A673 (cell line): ENCODE data around the gene ZNF579. TPM values are rescaled to one million over a fixed set of nuclear protein-coding genes. Genes with fewer than 3 reads are reported as not detected.

Experiments used
- BruUV-seq: library from RNA; stranded (reverse); fragments of 400-500 nt; replicated peaks from 2 replicates; lab custom pipeline; 2021; lab: Mats Ljungman, UMichigan
- CTCF ChIA-PET: fragments of 300-600 bp; sonication (Branson Sonifier 250); formaldehyde crosslinking; loops from one replicate; lab custom pipeline; 2022; ENCODE audit warnings: antibody characterized with exemption; lab: Charles Lee
- POLR2A ChIA-PET: fragments of 300-600 bp; sonication (Branson Sonifier 250); formaldehyde crosslinking; loops from one replicate; lab custom pipeline; 2022; ENCODE audit warnings: antibody characterized with exemption; ENCODE audit not compliant: low non-redundant PET; lab: Charles Lee
- DNase-seq: peaks from one replicate; pipeline ENCODE4 v3.0.0-alpha.2; 2015; ENCODE audit warnings: low spot score
- H3K27ac ChIP-seq: fragments of 200-600 bp; sonication (generic); 2 replicates; pipeline ENCODE4 v1.5.1; 2016; ENCODE audit warnings: mixed run types, low read depth, mild to moderate bottlenecking, mixed read lengths, antibody characterized with exemption, low read length; ENCODE audit not compliant: poor library complexity, severe bottlenecking
- H3K27me3 ChIP-seq: fragments of 200-600 bp; sonication (generic); replicated peaks from 2 replicates; pipeline ENCODE4 v1.6.1; 2017; ENCODE audit warnings: mixed run types, low read depth, mild to moderate bottlenecking, mixed read lengths, antibody characterized with exemption, low read length; ENCODE audit not compliant: insufficient read depth, poor library complexity
- H3K36me3 ChIP-seq: fragments of 200-600 bp; sonication (generic); 2 replicates; pipeline ENCODE4 v1.6.1; 2016; ENCODE audit warnings: mixed run types, mild to moderate bottlenecking, mixed read lengths, antibody characterized with exemption, low read length; ENCODE audit not compliant: insufficient read depth, poor library complexity, severe bottlenecking
- H3K4me1 ChIP-seq: fragments of 200-600 bp; sonication (generic); 2 replicates; pipeline ENCODE4 v1.6.1; 2017; ENCODE audit warnings: mixed run types, mild to moderate bottlenecking, mixed read lengths, antibody characterized with exemption, low read length; ENCODE audit not compliant: insufficient read depth, poor library complexity, severe bottlenecking
- H3K4me3 ChIP-seq: fragments of 200-600 bp; sonication (generic); 2 replicates; pipeline ENCODE4 v1.5.1; 2016; ENCODE audit warnings: low read depth, mixed run types, mild to moderate bottlenecking, mixed read lengths, low read length; ENCODE audit not compliant: poor library complexity, severe bottlenecking
- H3K9me3 ChIP-seq: fragments of 200-600 bp; sonication (generic); 2 replicates; pipeline ENCODE4 v1.6.1; 2016; ENCODE audit warnings: mixed run types, low read depth, mild to moderate bottlenecking, mixed read lengths, antibody characterized with exemption, low read length; ENCODE audit not compliant: poor library complexity, severe bottlenecking
- EZH2 ChIP-seq: fragments of 200-600 bp; sonication (generic); IDR thresholded peaks from 2 replicates; pipeline ENCODE4 v1.6.1; 2017; ENCODE audit warnings: borderline replicate concordance, low read depth, mild to moderate bottlenecking, mixed read lengths, antibody characterized with exemption, low read length; ENCODE audit not compliant: poor library complexity, severe bottlenecking
- intact Hi-C: fragments of 100-400 bp; cut with micrococcal nuclease; formaldehyde crosslinking; loops from one replicate; pipeline ENCODE4 v1.10.0; 2022; ENCODE audit not compliant: unreplicated experiment
- total RNA-seq: library from RNA; stranded (reverse); gene quantifications from 2 replicates; pipeline ENCODE4 v1.2.3, GENCODE V29; 2021
- TF ChIP-seq, protein P1 (sequence below): fragments of 300-800, 200-600 bp; sonication (generic); conservative IDR thresholded peaks from 2 replicates; pipeline ENCODE4 v1.5.1; 2017; ENCODE audit warnings: low read depth, mild to moderate bottlenecking, antibody characterized with exemption, low read length, moderate library complexity, mixed read lengths

The ZNF579 gene
- total RNA-seq, 1 experiment from 2014 or later = 27.5 TPM

GRCh38 chr19:55617426-55617825 lies 36.8 kb upstream of the ZNF579 start:
- peaks cover 29% of the 10 kb centered on the region for H3K36me3 ChIP-seq
- BruUV-seq = no TSS peak
- H3K4me3 ChIP-seq = no peak overlapping the region
- no peaks in the 10 kb centered on the region for H3K9me3 ChIP-seq
- CTCF ChIA-PET = no interaction called here
- intact Hi-C loops = no loop called here
- H3K27ac ChIP-seq = no peak overlapping the region
- no peaks in the 10 kb centered on the region for H3K27me3 ChIP-seq
- POLR2A ChIA-PET = no interaction called here
- no peaks in the 10 kb centered on the region for H3K4me1 ChIP-seq
- TF ChIP-seq EZH2 = no peak
- TF ChIP-seq, protein P1, sequence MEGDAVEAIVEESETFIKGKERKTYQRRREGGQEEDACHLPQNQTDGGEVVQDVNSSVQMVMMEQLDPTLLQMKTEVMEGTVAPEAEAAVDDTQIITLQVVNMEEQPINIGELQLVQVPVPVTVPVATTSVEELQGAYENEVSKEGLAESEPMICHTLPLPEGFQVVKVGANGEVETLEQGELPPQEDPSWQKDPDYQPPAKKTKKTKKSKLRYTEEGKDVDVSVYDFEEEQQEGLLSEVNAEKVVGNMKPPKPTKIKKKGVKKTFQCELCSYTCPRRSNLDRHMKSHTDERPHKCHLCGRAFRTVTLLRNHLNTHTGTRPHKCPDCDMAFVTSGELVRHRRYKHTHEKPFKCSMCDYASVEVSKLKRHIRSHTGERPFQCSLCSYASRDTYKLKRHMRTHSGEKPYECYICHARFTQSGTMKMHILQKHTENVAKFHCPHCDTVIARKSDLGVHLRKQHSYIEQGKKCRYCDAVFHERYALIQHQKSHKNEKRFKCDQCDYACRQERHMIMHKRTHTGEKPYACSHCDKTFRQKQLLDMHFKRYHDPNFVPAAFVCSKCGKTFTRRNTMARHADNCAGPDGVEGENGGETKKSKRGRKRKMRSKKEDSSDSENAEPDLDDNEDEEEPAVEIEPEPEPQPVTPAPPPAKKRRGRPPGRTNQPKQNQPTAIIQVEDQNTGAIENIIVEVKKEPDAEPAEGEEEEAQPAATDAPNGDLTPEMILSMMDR = no peak
- DNase-seq = no peak

GRCh38 chr19:55616395-55616875 lies 35.8 kb upstream of the ZNF579 start:
- H3K9me3 ChIP-seq = no peaks in the 10 kb centered on the region
- intact Hi-C loops = no loop called here
- peaks cover 29% of the 10 kb centered on the region for H3K36me3 ChIP-seq
- ChIA-PET CTCF (no interaction called here), POLR2A (no interaction called here)
- TF ChIP-seq, protein P1 = no peak
- TF ChIP-seq EZH2 = no peak
- H3K27me3 ChIP-seq = no peaks in the 10 kb centered on the region
- no peak overlapping the region for H3K27ac ChIP-seq
- H3K4me3 ChIP-seq = no peak overlapping the region
- BruUV-seq = no TSS peak
- H3K4me1 ChIP-seq = no peaks in the 10 kb centered on the region
- no peak for DNase-seq

- Histone ChIP-seq H3K36me3 (peaks cover 28% of the 10 kb centered on the region), H3K4me1 (no peaks in the 10 kb centered on the region), H3K27ac (no peak overlapping the region), H3K4me3 (no peak overlapping the region), H3K27me3 (no peaks in the 10 kb centered on the region), H3K9me3 (no peaks in the 10 kb centered on the region)
- no peak for DNase-seq
- ChIA-PET CTCF (no interaction called here), POLR2A (no interaction called here)
- no TSS peak for BruUV-seq
- TF ChIP-seq, protein P1 = no peak
- no peak for TF ChIP-seq EZH2
- intact Hi-C loops = no loop called here
These were observed 35.1 kb upstream of the ZNF579 start for GRCh38 chr19:55615543-55616394.
